Measurements from ENCODE around the gene HPSE2.

The HPSE2 gene

GRCh38 chr10:98696516-98696915 lies 539.1 kb downstream of the HPSE2 start:
- Histone ChIP-seq H3K4me1 (no peaks in the 10 kb centered on the region), H3K79me2 (no peaks in the 10 kb centered on the region), H3K27ac (no peak overlapping the region), H3K27me3 (ENCODE audit: control insufficient read depth, insufficient read depth, low read length) (no peaks in the 10 kb centered on the region), H3K4me3 (ENCODE audit: low read depth, low read length) (no peak overlapping the region), H3K9me3 (ENCODE audit: control insufficient read depth, low read length) (no peaks in the 10 kb centered on the region), H3K9ac (no peak overlapping the region), H2AFZ (no peak overlapping the region), H3K36me3 (ENCODE audit: control insufficient read depth, insufficient read depth, low read length) (no peaks in the 10 kb centered on the region), H3K4me2 (ENCODE audit: low read length) (no peak overlapping the region)
- no peak for TF ChIP-seq CTCF (IDR thresholded peaks at IDR 0.05)

DNA sequence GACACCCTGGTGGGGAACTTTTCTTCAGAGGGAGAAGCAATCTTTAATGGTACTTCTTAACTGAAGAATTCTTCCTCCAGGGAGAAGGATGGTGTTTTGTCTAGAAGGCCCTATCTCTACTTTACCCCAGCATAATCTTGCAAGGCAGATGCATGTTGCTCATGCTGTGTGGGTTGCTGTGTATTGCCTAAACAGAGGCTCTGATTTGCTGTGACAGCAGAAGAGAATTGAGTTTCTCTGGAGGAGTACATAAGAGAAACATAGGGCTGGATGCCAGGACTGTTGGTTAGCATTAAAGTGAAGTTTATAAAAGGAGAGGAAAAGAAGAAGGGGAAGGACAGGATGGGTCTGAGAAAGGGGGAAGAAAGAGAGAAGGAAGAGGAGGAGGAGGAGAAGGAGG lies 540.8 kb downstream of the HPSE2 start:
- Histone ChIP-seq H3K9me3 (ENCODE audit: control insufficient read depth, low read length) (no peaks in the 10 kb centered on the region), H3K79me2 (no peaks in the 10 kb centered on the region), H3K4me1 (no peaks in the 10 kb centered on the region), H3K27ac (no peak overlapping the region), H3K4me2 (ENCODE audit: low read length) (no peak overlapping the region), H3K9ac (no peak overlapping the region), H3K4me3 (ENCODE audit: low read depth, low read length) (no peak overlapping the region), H3K27me3 (ENCODE audit: control insufficient read depth, insufficient read depth, low read length) (no peaks in the 10 kb centered on the region), H3K36me3 (ENCODE audit: control insufficient read depth, insufficient read depth, low read length) (no peaks in the 10 kb centered on the region), H2AFZ (no peak overlapping the region)
- no peak for TF ChIP-seq CTCF (IDR thresholded peaks at IDR 0.05)

DNA sequence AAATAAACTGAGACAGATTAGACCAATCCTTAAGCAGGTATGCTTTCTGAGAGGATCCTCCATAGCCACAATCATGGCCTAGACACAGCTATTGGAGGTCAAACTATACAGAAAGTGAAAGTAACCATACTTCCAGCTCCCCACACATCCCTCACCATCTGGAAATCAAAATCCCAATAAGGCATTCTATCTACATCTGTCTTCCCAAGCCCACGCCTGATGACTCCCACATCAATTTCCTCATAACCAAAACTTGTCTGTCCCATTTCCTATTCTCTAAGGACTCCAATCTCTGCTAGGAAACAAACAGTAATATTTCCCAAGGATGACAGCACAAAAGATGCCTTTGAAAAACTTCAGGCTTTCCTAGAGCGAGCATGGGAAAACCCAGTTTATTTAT lies 541.6 kb downstream of the HPSE2 start:
- Histone ChIP-seq H3K27ac (no peak overlapping the region), H3K27me3 (ENCODE audit: control insufficient read depth, insufficient read depth, low read length) (no peaks in the 10 kb centered on the region), H3K4me3 (ENCODE audit: low read depth, low read length) (no peak overlapping the region), H3K4me2 (ENCODE audit: low read length) (no peak overlapping the region), H3K4me1 (no peaks in the 10 kb centered on the region), H3K9ac (no peak overlapping the region), H3K79me2 (no peaks in the 10 kb centered on the region), H3K9me3 (ENCODE audit: control insufficient read depth, low read length) (no peaks in the 10 kb centered on the region), H2AFZ (no peak overlapping the region), H3K36me3 (ENCODE audit: control insufficient read depth, insufficient read depth, low read length) (no peaks in the 10 kb centered on the region)
- TF ChIP-seq CTCF (IDR thresholded peaks at IDR 0.05), result no peak

GRCh38 chr10:98687685-98688084 lies 548.0 kb downstream of the HPSE2 start:
- H3K27me3 ChIP-seq (ENCODE audit: control insufficient read depth, insufficient read depth, low read length), result no peaks in the 10 kb centered on the region
- no peaks in the 10 kb centered on the region for H3K36me3 ChIP-seq (ENCODE audit: control insufficient read depth, insufficient read depth, low read length)
- no peak overlapping the region for H2AFZ ChIP-seq
- no peak overlapping the region for H3K27ac ChIP-seq
- no peaks in the 10 kb centered on the region for H3K9me3 ChIP-seq (ENCODE audit: control insufficient read depth, low read length)
- H3K9ac ChIP-seq, result no peak overlapping the region
- H3K79me2 ChIP-seq, result no peaks in the 10 kb centered on the region
- H3K4me2 ChIP-seq (ENCODE audit: low read length), result no peak overlapping the region
- TF ChIP-seq CTCF (IDR thresholded peaks at IDR 0.05), result no peak
- no peak overlapping the region for H3K4me3 ChIP-seq (ENCODE audit: low read depth, low read length)
- no peaks in the 10 kb centered on the region for H3K4me1 ChIP-seq

- Histone ChIP-seq H2AFZ (no peak overlapping the region), H3K27me3 (ENCODE audit: control insufficient read depth, insufficient read depth, low read length) (no peaks in the 10 kb centered on the region), H3K9me3 (ENCODE audit: control insufficient read depth, low read length) (no peaks in the 10 kb centered on the region), H3K4me1 (no peaks in the 10 kb centered on the region), H3K4me3 (ENCODE audit: low read depth, low read length) (no peak overlapping the region), H3K27ac (no peak overlapping the region), H3K9ac (no peak overlapping the region), H3K4me2 (ENCODE audit: low read length) (no peak overlapping the region), H3K79me2 (no peaks in the 10 kb centered on the region), H3K36me3 (ENCODE audit: control insufficient read depth, insufficient read depth, low read length) (no peaks in the 10 kb centered on the region)
- no peak for TF ChIP-seq CTCF (IDR thresholded peaks at IDR 0.05)
These were observed 551.4 kb downstream of the HPSE2 start for GRCh38 chr10:98684019-98684899.

All from parathyroid adenoma (tissue), 2 donors.